IMR-90 (cell line): ENCODE results near the gene CSNK2B. TPM values are rescaled to one million over a fixed set of nuclear protein-coding genes. Genes with fewer than 3 reads are reported as not detected.

Experiments used
- microRNA-seq, 2 experiments: library from miRNA; stranded (forward) in 1 of 2; unstranded in 1 of 2; fragments of 10-50 nt in 1 of 2; fragments of <30 nt in 1 of 2; gene quantifications in 1 of 2; microRNA quantifications in 1 of 2; one replicate each; pipeline versions ENCODE3 to v1.1.0; 2013 to 2020; ENCODE audit not compliant: insufficient read depth in 1 of 2, insufficient read length in 1 of 2, unreplicated experiment in 1 of 2
- polyA plus RNA-seq, 3 experiments: library from polyadenylated mRNA; depleted of rRNA; stranded (reverse); fragments of >200 nt; gene quantifications; 2 replicates each; pipeline ENCODE4 v1.2.3, GENCODE V29; 2012; ENCODE audit warnings: low replicate concordance in 1 of 3
- small RNA-seq, 5 experiments: library from RNA; depleted of rRNA; stranded (forward); fragments of <200 nt; gene quantifications; one replicate each; pipeline ENCODE3, GENCODE V24; 2012
- total RNA-seq: library from RNA; depleted of rRNA; stranded (reverse); fragments of >200 nt; gene quantifications from 2 replicates; pipeline ENCODE4 v1.2.3, GENCODE V29; 2012; rRNA removed

The CSNK2B gene
- total and polyA plus RNA-seq, 2 of the 4 experiments (the other 2 are of a cell fraction), result 194 to 240 TPM

Small RNA genes within 50 kb of the gene (microRNA-seq; reads per million reads assigned to microRNA genes)
- gene LY6G6D (ENCODE audit: insufficient read depth, insufficient read length), result not detected
- 0.37 to 1.0 reads per million in 2 experiments for gene MIR4646 (ENCODE audit: insufficient read depth in 1 of 2, insufficient read length in 1 of 2, unreplicated experiment in 1 of 2)
- 0 to 0.37 reads per million in 2 experiments for gene MIR6832 (ENCODE audit: insufficient read depth in 1 of 2, insufficient read length in 1 of 2, unreplicated experiment in 1 of 2)
- not detected for gene RF00019 (ENCODE audit: insufficient read depth, insufficient read length)
- 4.1 reads per million for gene SNORA38 (ENCODE audit: insufficient read depth, insufficient read length)

Small RNA genes within 50 kb of the gene (small RNA-seq; reads per million reads assigned to genes)
- gene LY6G6D (0 reads per million in 5 experiments), gene MIR4646 (0 reads per million in 5 experiments), gene MIR6832 (0 to 0.76 (median 0) reads per million in 5 experiments), gene RF00019 (0 reads per million in 5 experiments), gene SNORA38 (6.6 to 379 (median 25.4) reads per million in 5 experiments)

Other genes with a start within 250 kb of the CSNK2B start
Only the 30 nearest of the 37 such genes appear.
- not detected in 2 replicates for gene MCCD1, start 137.1 kb upstream of the CSNK2B start, total RNA-seq
- not detected in 2 replicates for gene MCCD1, start 137.1 kb upstream of the CSNK2B start, polyA plus RNA-seq (2012; rRNA removed)
- gene DDX39B, start 124.1 kb upstream of the CSNK2B start, total RNA-seq, result 640 and 796 TPM in 2 replicates
- gene DDX39B, start 124.1 kb upstream of the CSNK2B start, polyA plus RNA-seq (2012; rRNA removed), result 371 and 477 TPM in 2 replicates
- 1.4 and 3.1 TPM in 2 replicates for gene ATP6V1G2, start 119.5 kb upstream of the CSNK2B start, total RNA-seq
- gene ATP6V1G2, start 119.5 kb upstream of the CSNK2B start, polyA plus RNA-seq (2012; rRNA removed), result 4.8 and 6.5 TPM in 2 replicates
- 10.0 and 10.8 TPM in 2 replicates for gene NFKBIL1, start 118.5 kb upstream of the CSNK2B start, total RNA-seq
- 7.8 and 9.5 TPM in 2 replicates for gene NFKBIL1, start 118.5 kb upstream of the CSNK2B start, polyA plus RNA-seq (2012; rRNA removed)
- gene LTA, start 93.8 kb upstream of the CSNK2B start, total RNA-seq, result not detected in 2 replicates
- gene LTA, start 93.8 kb upstream of the CSNK2B start, polyA plus RNA-seq (2012; rRNA removed), result not detected in 2 replicates
- gene TNF, start 90.5 kb upstream of the CSNK2B start, total RNA-seq, result not detected in 2 replicates
- not detected in 2 replicates for gene TNF, start 90.5 kb upstream of the CSNK2B start, polyA plus RNA-seq (2012; rRNA removed)
- not detected in 2 replicates for gene LTB, start 83.7 kb upstream of the CSNK2B start, total RNA-seq
- not detected in 2 replicates for gene LTB, start 83.7 kb upstream of the CSNK2B start, polyA plus RNA-seq (2012; rRNA removed)
- gene LST1, start 79.8 kb upstream of the CSNK2B start, total RNA-seq, result not detected in 2 replicates
- not detected in 2 replicates for gene LST1, start 79.8 kb upstream of the CSNK2B start, polyA plus RNA-seq (2012; rRNA removed)
- gene NCR3, start 73.1 kb upstream of the CSNK2B start, total RNA-seq, result not detected in 2 replicates
- gene NCR3, start 73.1 kb upstream of the CSNK2B start, polyA plus RNA-seq (2012; rRNA removed), result not detected in 2 replicates
- not detected in 2 replicates for gene AIF1, start 50.8 kb upstream of the CSNK2B start, total RNA-seq
- not detected in 2 replicates for gene AIF1, start 50.8 kb upstream of the CSNK2B start, polyA plus RNA-seq (2012; rRNA removed)
- gene PRRC2A, start 45.4 kb upstream of the CSNK2B start, total RNA-seq, result 7.7 and 8.1 TPM in 2 replicates
- gene PRRC2A, start 45.4 kb upstream of the CSNK2B start, polyA plus RNA-seq (2012; rRNA removed), result 88.6 and 101 TPM in 2 replicates
- 40.7 and 41.4 TPM in 2 replicates for gene BAG6, start 13.4 kb upstream of the CSNK2B start, total RNA-seq
- 134 and 151 TPM in 2 replicates for gene BAG6, start 13.4 kb upstream of the CSNK2B start, polyA plus RNA-seq (2012; rRNA removed)
- 0.83 and 1.4 TPM in 2 replicates for gene APOM, start 10.2 kb upstream of the CSNK2B start, total RNA-seq
- 3.5 and 3.8 TPM in 2 replicates for gene APOM, start 10.2 kb upstream of the CSNK2B start, polyA plus RNA-seq (2012; rRNA removed)
- 13.1 and 14.2 TPM in 2 replicates for gene C6orf47, start 5.3 kb upstream of the CSNK2B start, total RNA-seq
- gene C6orf47, start 5.3 kb upstream of the CSNK2B start, polyA plus RNA-seq (2012; rRNA removed), result 8.9 and 9.0 TPM in 2 replicates
- 6.1 and 7.2 TPM in 2 replicates for gene GPANK1, start 1.1 kb upstream of the CSNK2B start, total RNA-seq
- gene GPANK1, start 1.1 kb upstream of the CSNK2B start, polyA plus RNA-seq (2012; rRNA removed), result 13.8 and 16.7 TPM in 2 replicates
- 1.9 and 2.2 TPM in 2 replicates for gene LY6G5B, start 3.9 kb downstream of the CSNK2B start, total RNA-seq
- gene LY6G5B, start 3.9 kb downstream of the CSNK2B start, polyA plus RNA-seq (2012; rRNA removed), result 10.2 and 13.6 TPM in 2 replicates
- gene LY6G5C, start 15.0 kb downstream of the CSNK2B start, total RNA-seq, result 0.18 TPM in 1 of 2 replicates, not detected in the other
- gene LY6G5C, start 15.0 kb downstream of the CSNK2B start, polyA plus RNA-seq (2012; rRNA removed), result 2.0 and 2.1 TPM in 2 replicates
- 30.3 and 35.1 TPM in 2 replicates for gene ABHD16A, start 37.2 kb downstream of the CSNK2B start, total RNA-seq
- gene ABHD16A, start 37.2 kb downstream of the CSNK2B start, polyA plus RNA-seq (2012; rRNA removed), result 31.5 and 34.6 TPM in 2 replicates
- not detected in 2 replicates for gene LY6G6F, start 40.8 kb downstream of the CSNK2B start, total RNA-seq
- not detected in 2 replicates for gene LY6G6F, start 40.8 kb downstream of the CSNK2B start, polyA plus RNA-seq (2012; rRNA removed)
- not detected in 2 replicates for gene LY6G6D, start 49.3 kb downstream of the CSNK2B start, total RNA-seq
- gene LY6G6D, start 49.3 kb downstream of the CSNK2B start, polyA plus RNA-seq (2012; rRNA removed), result not detected in 2 replicates
- not detected in 2 replicates for gene LY6G6C, start 55.7 kb downstream of the CSNK2B start, total RNA-seq
- gene LY6G6C, start 55.7 kb downstream of the CSNK2B start, polyA plus RNA-seq (2012; rRNA removed), result not detected in 2 replicates
- gene MPIG6B, start 57.3 kb downstream of the CSNK2B start, total RNA-seq, result not detected in 2 replicates
- gene MPIG6B, start 57.3 kb downstream of the CSNK2B start, polyA plus RNA-seq (2012; rRNA removed), result not detected in 2 replicates
- gene DDAH2, start 63.2 kb downstream of the CSNK2B start, total RNA-seq, result 40.0 and 40.7 TPM in 2 replicates
- gene DDAH2, start 63.2 kb downstream of the CSNK2B start, polyA plus RNA-seq (2012; rRNA removed), result 57.9 and 58.4 TPM in 2 replicates
- gene CLIC1, start 70.5 kb downstream of the CSNK2B start, total RNA-seq, result 992 and 1,185 TPM in 2 replicates
- gene CLIC1, start 70.5 kb downstream of the CSNK2B start, polyA plus RNA-seq (2012; rRNA removed), result 692 and 706 TPM in 2 replicates
- 4.7 and 5.6 TPM in 2 replicates for gene MSH5, start 73.9 kb downstream of the CSNK2B start, total RNA-seq
- gene MSH5, start 73.9 kb downstream of the CSNK2B start, polyA plus RNA-seq (2012; rRNA removed), result 14.5 and 15.7 TPM in 2 replicates
- not detected in 2 replicates for gene SAPCD1, start 96.6 kb downstream of the CSNK2B start, total RNA-seq
- gene SAPCD1, start 96.6 kb downstream of the CSNK2B start, polyA plus RNA-seq (2012; rRNA removed), result 2.2 and 2.3 TPM in 2 replicates
- gene VWA7, start 111.2 kb downstream of the CSNK2B start, total RNA-seq, result under 0.01 and 0.28 TPM in 2 replicates
- 1.0 and 1.4 TPM in 2 replicates for gene VWA7, start 111.2 kb downstream of the CSNK2B start, polyA plus RNA-seq (2012; rRNA removed)
- 32.2 and 41.2 TPM in 2 replicates for gene VARS1, start 129.7 kb downstream of the CSNK2B start, total RNA-seq
- gene VARS1, start 129.7 kb downstream of the CSNK2B start, polyA plus RNA-seq (2012; rRNA removed), result 39.6 and 42.0 TPM in 2 replicates
- 48.0 and 56.3 TPM in 2 replicates for gene LSM2, start 140.9 kb downstream of the CSNK2B start, total RNA-seq
- gene LSM2, start 140.9 kb downstream of the CSNK2B start, polyA plus RNA-seq (2012; rRNA removed), result 55.0 and 61.0 TPM in 2 replicates
- 1.3 and 1.4 TPM in 2 replicates for gene HSPA1L, start 149.2 kb downstream of the CSNK2B start, total RNA-seq
- gene HSPA1L, start 149.2 kb downstream of the CSNK2B start, polyA plus RNA-seq (2012; rRNA removed), result 0.97 and 1.0 TPM in 2 replicates